T-helper 2 cell treated with Interferon-gamma antibody and Interleukin-4, amounts not matched to agents 5 μg/mL and 100 μg/mL, for 36 hours (primary cell): ENCODE measurements around the gene CCNL2.

ENCODE experiments used
- DNase-seq: peaks from one replicate; pipeline ENCODE4 v3.0.0; 2021; ENCODE audit warnings: low spot score
- H3K27ac Mint-ChIP-seq: one replicate; pipeline ENCODE4 v1.8.0; 2021; ENCODE audit warnings: mild to moderate bottlenecking, mixed read lengths
- H3K27me3 Mint-ChIP-seq: one replicate; pipeline ENCODE4 v1.8.0; 2021; ENCODE audit warnings: low read depth, mixed read lengths
- H3K36me3 Mint-ChIP-seq: one replicate; pipeline ENCODE4 v1.8.0; 2021; ENCODE audit warnings: low read depth, mixed read lengths
- H3K4me1 Mint-ChIP-seq: one replicate; pipeline ENCODE4 v1.8.0; 2021; ENCODE audit warnings: low read depth, mixed read lengths
- H3K4me3 Mint-ChIP-seq: one replicate; pipeline ENCODE4 v1.8.0; 2022; ENCODE audit warnings: mild to moderate bottlenecking, moderate library complexity, mixed read lengths
- H3K9me3 Mint-ChIP-seq: one replicate; pipeline ENCODE4 v1.8.0; 2021; ENCODE audit warnings: mixed read lengths

Gene CCNL2

GRCh38 chr1:1359308-1359663 is 39.8 kb downstream of the CCNL2 start:
- Mint-ChIP-seq H3K36me3 (no peaks in the 10 kb centered on the region), H3K27ac (no peak overlapping the region), H3K27me3 (peaks cover 19% of the 10 kb centered on the region)

GRCh38 chr1:1358433-1359271 is 40.5 kb downstream of the CCNL2 start, which contains the start of gene MXRA8:
Gene MXRA8 (minus strand): TSS chr1:1358555. CDS start chr1:1358504, 51 bp downstream.
- H3K36me3 Mint-ChIP-seq = no peaks in the 10 kb centered on the region
- H3K27ac Mint-ChIP-seq = no peak within 1 kb of the TSS
- peak within 1 kb of the TSS; percentile 12 for H3K4me3 Mint-ChIP-seq

More at GRCh38 chr1:1359308-1359663, 39.8 kb downstream of the CCNL2 start:
- no peak for DNase-seq
- Mint-ChIP-seq H3K4me1 (peaks cover 13% of the 10 kb centered on the region), H3K4me3 (peak overlapping the region; percentile 12), H3K9me3 (no peaks in the 10 kb centered on the region)

GRCh38 chr1:1357871-1358432 is 41.2 kb downstream of the CCNL2 start:
- Mint-ChIP-seq H3K4me3 (no peak overlapping the region), H3K36me3 (no peaks in the 10 kb centered on the region), H3K27me3 (peaks cover 25% of the 10 kb centered on the region), H3K9me3 (no peaks in the 10 kb centered on the region), H3K27ac (no peak overlapping the region), H3K4me1 (peaks cover 13% of the 10 kb centered on the region)
- no peak for DNase-seq

More at GRCh38 chr1:1358433-1359271, 40.5 kb downstream of the CCNL2 start, which contains the start of gene MXRA8:
- Mint-ChIP-seq H3K9me3 (no peaks in the 10 kb centered on the region), H3K27me3 (peaks cover 21% of the 10 kb centered on the region), H3K4me1 (peaks cover 13% of the 10 kb centered on the region)
- DNase-seq = no peak

GRCh38 chr1:1356796-1357401 is 42.2 kb downstream of the CCNL2 start:
- H3K27ac Mint-ChIP-seq = no peak overlapping the region
- peaks cover 12% of the 10 kb centered on the region for H3K4me1 Mint-ChIP-seq
- no peak overlapping the region for H3K4me3 Mint-ChIP-seq
- DNase-seq = no peak
- H3K9me3 Mint-ChIP-seq = no peaks in the 10 kb centered on the region
- no peaks in the 10 kb centered on the region for H3K36me3 Mint-ChIP-seq
- H3K27me3 Mint-ChIP-seq = peaks cover 30% of the 10 kb centered on the region

GRCh38 chr1:1356166-1356795 is 42.9 kb downstream of the CCNL2 start:
- Mint-ChIP-seq H3K4me3 (no peak overlapping the region), H3K27ac (no peak overlapping the region), H3K9me3 (no peaks in the 10 kb centered on the region), H3K4me1 (peaks cover 11% of the 10 kb centered on the region), H3K36me3 (no peaks in the 10 kb centered on the region), H3K27me3 (peaks cover 30% of the 10 kb centered on the region)
- DNase-seq = no peak

- peaks cover 9% of the 10 kb centered on the region for H3K4me1 Mint-ChIP-seq
- H3K27ac Mint-ChIP-seq = no peak overlapping the region
- H3K27me3 Mint-ChIP-seq = peaks cover 24% of the 10 kb centered on the region
- no peaks in the 10 kb centered on the region for H3K9me3 Mint-ChIP-seq
- H3K4me3 Mint-ChIP-seq = no peak overlapping the region
- no peak for DNase-seq
- no peaks in the 10 kb centered on the region for H3K36me3 Mint-ChIP-seq
Measured at GRCh38 chr1:1355416-1355815, 43.7 kb downstream of the CCNL2 start.

GRCh38 chr1:1354271-1355247 is 44.6 kb downstream of the CCNL2 start:
- Mint-ChIP-seq H3K27me3 (peaks cover 24% of the 10 kb centered on the region), H3K27ac (no peak overlapping the region), H3K9me3 (no peaks in the 10 kb centered on the region), H3K4me3 (no peak overlapping the region), H3K36me3 (no peaks in the 10 kb centered on the region), H3K4me1 (peaks cover 9% of the 10 kb centered on the region)
- DNase-seq = no peak

GRCh38 chr1:1353389-1354151 is 45.6 kb downstream of the CCNL2 start:
- Mint-ChIP-seq H3K4me1 (peaks cover 3% of the 10 kb centered on the region), H3K9me3 (no peaks in the 10 kb centered on the region), H3K36me3 (no peaks in the 10 kb centered on the region), H3K27ac (no peak overlapping the region), H3K4me3 (no peak overlapping the region), H3K27me3 (peaks cover 21% of the 10 kb centered on the region)
- no peak for DNase-seq

- Mint-ChIP-seq H3K36me3 (no peaks in the 10 kb centered on the region), H3K9me3 (no peaks in the 10 kb centered on the region), H3K27me3 (peaks cover 21% of the 10 kb centered on the region), H3K4me3 (no peak overlapping the region), H3K4me1 (peaks cover 3% of the 10 kb centered on the region), H3K27ac (no peak overlapping the region)
- no peak for DNase-seq
Measured at GRCh38 chr1:1352786-1353388, 46.2 kb downstream of the CCNL2 start.

- DNase-seq = no peak
- peaks cover 5% of the 10 kb centered on the region for H3K4me1 Mint-ChIP-seq
- peaks cover 18% of the 10 kb centered on the region for H3K27me3 Mint-ChIP-seq
- H3K4me3 Mint-ChIP-seq = peak overlapping the region; percentile 68
- H3K36me3 Mint-ChIP-seq = no peaks in the 10 kb centered on the region
- no peaks in the 10 kb centered on the region for H3K9me3 Mint-ChIP-seq
- H3K27ac Mint-ChIP-seq = peak overlapping the region; percentile 52
Measured at GRCh38 chr1:1351511-1352427, 47.4 kb downstream of the CCNL2 start.

- Mint-ChIP-seq H3K9me3 (no peaks in the 10 kb centered on the region), H3K27me3 (peaks cover 18% of the 10 kb centered on the region), H3K27ac (peak within 1 kb of the TSS; percentile 49), H3K36me3 (no peaks in the 10 kb centered on the region), H3K4me1 (peaks cover 5% of the 10 kb centered on the region), H3K4me3 (peak within 1 kb of the TSS; percentile 72)
- peak; percentile 71 for DNase-seq
Measured at GRCh38 chr1:1349256-1350012, 49.7 kb downstream of the CCNL2 start, which contains the start of gene DVL1. Gene DVL1 (minus strand): TSS chr1:1349418. CDS start chr1:1349065, 353 bp downstream.
